Hepatocyte (in vitro differentiated cells): ENCODE results near the gene TIMM22.

Source experiments
- CTCF ChIP-seq: fragments of 200-600 bp; sonication (generic); IDR thresholded peaks from 2 replicates; pipeline ENCODE4 v1.5.1; 2016; ENCODE audit warnings: antibody characterized with exemption, mild to moderate bottlenecking; ENCODE audit not compliant: poor library complexity
- EZH2 ChIP-seq: fragments of 200-600 bp; sonication (generic); IDR thresholded peaks from 2 replicates; pipeline ENCODE4 v1.6.1; 2016; ENCODE audit warnings: antibody characterized with exemption, mild to moderate bottlenecking, borderline replicate concordance
- EZH2phosphoT487 ChIP-seq: fragments of 200-600 bp; sonication (generic); IDR thresholded peaks from one replicate; pipeline ENCODE4 v1.6.1; 2018; ENCODE audit warnings: antibody characterized with exemption, mild to moderate bottlenecking, low read depth, moderate library complexity; ENCODE audit not compliant: unreplicated experiment, severe bottlenecking

GRCh38 chr17:1002412-1002753, 5.5 kb downstream of the TIMM22 start:
- no peak for TF ChIP-seq CTCF
- no peak for TF ChIP-seq EZH2
- TF ChIP-seq EZH2phosphoT487: no peak
